CD1c-positive myeloid dendritic cell (primary cell): ENCODE results near the gene ADAM11.

ENCODE experiments used
- DNase-seq: peaks from one replicate; pipeline ENCODE4 v3.0.0-alpha.2; 2016; ENCODE audit errors: extremely low spot score

ADAM11 gene

GRCh38 chr17:44757918-44758413 lies 822 bp upstream of the ADAM11 start:
- no peak for DNase-seq

- DNase-seq = no peak
Measured at GRCh38 chr17:44759086-44759915, 513 bp downstream of the ADAM11 start.

- DNase-seq = no peak
Measured at GRCh38 chr17:44759916-44760243, 1.1 kb downstream of the ADAM11 start.

DNA sequence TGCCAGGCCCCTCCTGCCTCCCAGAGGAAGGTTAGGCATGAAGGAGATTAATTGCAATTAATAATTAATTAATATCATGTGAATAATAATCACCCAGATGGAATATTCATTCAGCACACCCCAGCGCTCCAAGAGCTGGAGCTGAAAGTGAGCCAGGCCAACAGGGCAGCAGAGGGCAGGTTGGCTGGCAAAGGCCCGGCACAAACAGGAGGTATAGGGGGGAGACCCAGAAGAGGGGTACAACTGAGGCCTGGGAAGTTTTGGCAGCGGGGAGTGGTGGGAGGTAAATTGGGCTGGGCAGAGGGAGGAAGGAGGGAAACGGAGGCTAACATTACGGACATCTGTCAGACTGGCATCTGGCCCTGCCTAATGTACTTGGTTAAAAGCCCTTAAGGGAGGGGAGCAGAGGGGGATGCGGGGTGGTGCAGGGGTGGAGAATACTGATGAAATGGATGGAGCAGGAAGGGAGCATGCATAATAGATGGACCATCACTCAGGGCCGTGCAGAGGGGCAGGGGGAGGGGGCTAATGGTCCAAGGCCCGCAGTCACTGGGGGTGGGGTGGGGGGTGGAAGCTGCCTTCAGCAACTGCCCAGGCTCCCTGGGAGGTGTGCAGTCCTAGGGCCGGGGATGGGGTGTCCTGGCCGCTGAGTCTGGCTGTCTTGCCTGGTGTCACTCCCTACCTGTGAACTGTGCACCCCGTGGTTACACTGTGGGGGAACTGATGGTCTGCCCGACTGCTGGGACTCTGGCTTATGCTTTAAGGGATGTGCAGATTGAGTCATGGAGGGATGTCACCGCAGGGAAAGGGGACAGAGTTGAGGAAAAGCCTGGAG lies 1.9 kb downstream of the ADAM11 start:
- DNase-seq = no peak

DNA sequence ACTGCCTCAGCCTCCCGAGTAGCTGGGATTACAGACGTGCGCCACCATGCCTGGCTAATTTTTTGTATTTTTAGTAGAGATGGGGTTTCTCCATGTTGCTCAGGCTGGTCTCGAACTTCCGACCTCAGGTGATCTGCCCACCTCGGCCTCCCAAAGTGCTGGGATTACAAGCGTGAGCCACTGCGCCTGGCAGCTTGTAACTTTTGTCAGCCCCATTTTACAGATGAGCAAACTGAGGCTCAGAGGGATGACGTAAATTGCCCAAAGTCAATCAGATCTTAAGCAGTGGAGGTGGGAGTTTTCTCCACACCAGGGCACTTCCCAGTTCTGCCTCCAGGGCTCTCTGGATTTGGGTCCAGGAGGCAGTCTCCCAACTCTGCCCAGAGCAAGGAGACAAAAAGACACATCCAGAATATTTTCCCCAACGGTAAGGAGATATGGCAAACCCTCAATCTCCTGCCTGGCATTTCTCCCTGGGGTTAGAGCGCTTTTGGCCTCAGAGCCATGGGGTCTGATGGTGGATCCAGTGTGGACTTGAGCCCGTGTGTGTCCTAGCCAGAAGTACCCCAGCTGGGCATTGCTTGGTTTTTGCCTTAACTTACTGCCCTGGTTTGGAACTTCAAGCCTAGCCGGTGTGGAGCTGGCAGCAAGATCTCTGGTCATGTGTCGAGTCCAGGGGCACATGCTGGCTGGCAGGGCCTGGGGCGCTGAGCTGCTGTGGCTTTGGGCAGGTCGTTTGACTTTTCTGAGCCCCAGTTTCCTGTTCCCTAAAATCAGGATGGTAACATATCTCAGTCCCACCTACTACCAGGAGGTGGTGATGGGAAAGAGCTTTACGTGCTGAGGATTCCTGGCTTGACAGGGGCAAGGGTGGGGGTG lies 3.4 kb downstream of the ADAM11 start:
- no peak for DNase-seq

- DNase-seq = no peak
Measured at GRCh38 chr17:44763170-44763569, 4.4 kb downstream of the ADAM11 start.

DNA sequence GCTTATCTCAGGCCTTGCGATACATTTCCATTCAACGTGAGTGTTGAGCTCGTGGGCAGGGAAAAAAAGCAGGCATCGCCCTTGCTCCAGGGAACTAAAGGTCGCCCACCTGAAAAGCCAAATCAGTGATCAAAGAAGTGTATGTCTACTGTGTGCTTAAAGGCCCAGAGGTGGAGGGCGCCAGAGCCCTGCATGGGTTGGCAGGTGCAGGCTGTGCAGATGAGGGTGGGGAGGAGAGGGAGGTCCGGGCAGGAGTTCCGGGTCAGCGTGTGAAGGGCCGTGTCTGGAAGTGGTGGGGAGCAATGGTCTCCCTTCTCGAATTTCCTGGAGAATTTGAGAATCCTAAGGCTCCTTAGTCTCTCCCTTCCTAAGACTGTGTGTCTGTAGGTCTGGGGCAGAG lies 7.2 kb downstream of the ADAM11 start:
- DNase-seq = no peak

GRCh38 chr17:44766409-44767038 lies 7.7 kb downstream of the ADAM11 start:
- DNase-seq = no peak

GRCh38 chr17:44767493-44767892 lies 8.7 kb downstream of the ADAM11 start:
- no peak for DNase-seq

DNA sequence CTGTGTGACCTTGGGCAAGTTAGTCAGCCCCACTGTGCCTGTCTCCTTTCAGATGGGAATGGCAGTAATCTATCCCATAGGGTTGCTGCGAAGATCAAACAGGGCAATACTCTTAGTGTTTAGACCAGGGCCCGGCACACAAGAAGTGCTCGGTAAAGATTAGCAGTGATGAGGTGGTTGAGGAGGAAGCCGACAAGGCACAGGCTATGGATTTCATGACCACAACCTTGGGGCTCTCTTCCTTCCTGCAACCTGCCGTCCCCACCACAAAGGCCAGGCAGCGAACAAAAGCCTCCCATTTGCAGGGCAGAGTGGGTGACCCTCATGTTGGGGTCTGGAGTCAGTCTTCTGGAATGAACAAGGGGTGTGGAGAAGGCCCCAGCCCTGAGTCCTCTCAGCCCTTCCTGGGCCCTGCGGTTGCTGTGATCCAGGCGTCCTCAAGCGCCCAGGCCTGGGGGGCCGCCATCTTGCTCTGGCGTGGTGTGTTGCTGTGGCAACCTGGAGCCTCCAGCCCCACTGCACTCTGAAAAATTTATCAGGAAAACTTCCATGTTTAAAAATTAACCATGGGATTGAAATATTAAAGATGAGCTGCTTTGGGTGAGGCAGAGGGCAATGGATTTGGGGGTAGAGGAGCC lies 9.8 kb downstream of the ADAM11 start:
- no peak for DNase-seq

DNA sequence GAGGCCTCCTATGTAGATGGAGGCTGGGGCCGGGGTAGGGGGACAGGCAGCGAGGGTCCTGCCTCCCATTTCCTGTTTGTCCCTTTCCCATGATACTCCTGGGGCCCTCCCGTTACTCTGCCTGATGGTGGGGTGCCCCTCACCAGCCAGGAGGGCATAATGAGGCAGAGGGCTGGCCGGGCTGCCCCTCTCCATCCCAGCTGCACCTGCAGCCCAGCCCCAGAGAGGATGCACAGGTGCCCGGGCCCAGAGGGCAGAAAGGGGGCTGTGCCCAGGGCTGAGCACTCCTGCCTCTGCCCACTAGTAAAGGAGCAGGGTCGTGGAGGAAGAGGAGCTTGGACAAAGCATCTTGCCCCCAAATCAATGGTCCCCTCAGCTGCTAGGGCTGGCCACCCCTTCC lies 10.4 kb downstream of the ADAM11 start:
- no peak for DNase-seq

DNA sequence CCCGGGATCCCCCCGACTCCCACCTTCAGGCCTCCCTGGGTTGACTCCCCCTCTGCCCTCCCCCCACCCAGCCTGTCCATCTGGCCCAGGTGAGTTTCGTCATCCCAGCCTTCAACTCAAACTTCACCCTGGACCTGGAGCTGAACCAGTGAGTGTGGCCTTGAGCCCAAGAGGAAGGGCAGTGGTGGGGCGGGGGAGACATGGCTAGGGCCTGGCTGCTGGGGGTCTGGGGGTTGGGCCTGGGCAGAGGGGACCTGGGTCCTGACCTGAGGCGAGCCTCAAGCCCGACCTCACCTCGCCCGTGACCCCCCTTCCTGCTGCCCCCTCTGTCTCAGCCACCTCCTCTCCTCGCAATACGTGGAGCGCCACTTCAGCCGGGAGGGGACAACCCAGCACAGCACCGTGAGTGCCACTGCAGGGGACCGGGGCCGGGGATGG lies 10.9 kb downstream of the ADAM11 start:
- DNase-seq = no peak

DNA sequence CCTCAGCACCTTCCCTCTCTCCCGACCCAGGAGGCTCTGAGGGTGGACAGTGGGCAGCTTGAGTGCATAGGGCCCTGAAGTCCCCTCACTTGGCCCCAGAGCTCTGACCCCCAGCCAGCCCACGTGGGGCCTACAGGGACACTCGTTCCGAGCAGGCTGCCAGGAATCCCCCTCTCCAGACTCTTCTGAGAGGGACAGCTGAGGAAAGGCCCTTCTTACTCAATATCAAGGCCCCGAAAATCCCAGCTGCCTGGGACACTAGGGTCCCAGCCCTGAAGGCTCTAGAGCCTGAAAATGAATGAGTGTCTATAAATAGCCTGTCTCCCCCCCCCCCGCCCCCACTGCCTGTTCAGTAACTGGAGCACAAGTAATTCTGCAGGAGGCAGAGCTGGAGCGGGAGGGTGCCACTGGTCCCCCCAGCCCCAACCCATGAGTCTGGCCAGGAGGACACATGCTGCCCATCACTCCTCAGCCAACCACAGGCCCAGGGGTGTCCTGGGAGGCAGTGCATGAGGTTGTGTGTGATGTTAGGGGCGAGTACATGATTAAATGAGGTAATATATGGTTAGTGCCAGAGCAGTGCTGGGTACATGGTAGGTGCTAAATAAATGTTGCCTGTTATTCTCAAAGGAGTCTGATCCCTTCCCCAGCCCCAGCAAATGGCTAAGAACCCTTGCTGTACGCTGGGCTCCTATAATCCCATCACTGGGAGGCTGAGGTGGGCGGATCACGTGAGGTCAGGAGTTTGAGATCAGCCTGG lies 11.6 kb downstream of the ADAM11 start:
- no peak for DNase-seq

- DNase-seq = no peak
Measured at GRCh38 chr17:44772308-44773045, 13.7 kb downstream of the ADAM11 start.

GRCh38 chr17:44773140-44773539 lies 14.4 kb downstream of the ADAM11 start:
- DNase-seq = no peak

DNA sequence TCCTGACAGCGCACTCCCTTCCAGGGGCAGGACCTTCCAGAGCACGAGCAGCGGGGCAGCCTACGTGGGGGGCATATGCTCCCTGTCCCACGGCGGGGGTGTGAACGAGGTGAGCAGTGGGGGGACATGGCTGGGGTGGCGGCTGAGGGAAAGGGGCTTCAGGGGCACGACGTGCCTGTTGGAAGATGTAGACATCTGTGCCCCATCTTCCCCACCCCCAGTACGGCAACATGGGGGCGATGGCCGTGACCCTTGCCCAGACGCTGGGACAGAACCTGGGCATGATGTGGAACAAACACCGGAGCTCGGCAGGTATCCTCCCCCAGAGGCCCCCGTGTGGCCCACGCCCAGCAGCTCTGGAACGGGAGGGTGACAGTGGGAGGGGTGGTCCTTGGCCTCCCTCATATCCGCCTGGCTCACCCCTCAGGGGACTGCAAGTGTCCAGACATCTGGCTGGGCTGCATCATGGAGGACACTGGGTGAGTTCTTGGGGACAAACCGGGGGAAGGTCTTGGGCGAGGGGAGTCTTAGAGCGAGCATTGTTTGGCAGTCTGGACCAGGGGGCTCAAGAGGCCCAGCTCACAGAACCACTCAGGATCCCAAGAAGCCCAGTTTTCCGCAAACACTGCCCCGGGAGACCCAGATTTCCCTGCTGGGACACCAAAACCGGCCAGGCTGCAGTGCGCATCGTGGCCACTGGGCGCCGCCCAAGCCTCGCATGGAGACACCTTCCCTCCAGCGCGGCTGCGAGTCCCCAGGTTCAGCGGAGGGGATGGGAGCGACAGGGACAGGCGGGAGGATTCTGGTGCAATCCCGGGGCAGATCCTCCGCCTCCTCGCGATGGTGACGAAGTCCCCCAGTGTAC lies 15.7 kb downstream of the ADAM11 start:
- peak; percentile 88 for DNase-seq

DNA sequence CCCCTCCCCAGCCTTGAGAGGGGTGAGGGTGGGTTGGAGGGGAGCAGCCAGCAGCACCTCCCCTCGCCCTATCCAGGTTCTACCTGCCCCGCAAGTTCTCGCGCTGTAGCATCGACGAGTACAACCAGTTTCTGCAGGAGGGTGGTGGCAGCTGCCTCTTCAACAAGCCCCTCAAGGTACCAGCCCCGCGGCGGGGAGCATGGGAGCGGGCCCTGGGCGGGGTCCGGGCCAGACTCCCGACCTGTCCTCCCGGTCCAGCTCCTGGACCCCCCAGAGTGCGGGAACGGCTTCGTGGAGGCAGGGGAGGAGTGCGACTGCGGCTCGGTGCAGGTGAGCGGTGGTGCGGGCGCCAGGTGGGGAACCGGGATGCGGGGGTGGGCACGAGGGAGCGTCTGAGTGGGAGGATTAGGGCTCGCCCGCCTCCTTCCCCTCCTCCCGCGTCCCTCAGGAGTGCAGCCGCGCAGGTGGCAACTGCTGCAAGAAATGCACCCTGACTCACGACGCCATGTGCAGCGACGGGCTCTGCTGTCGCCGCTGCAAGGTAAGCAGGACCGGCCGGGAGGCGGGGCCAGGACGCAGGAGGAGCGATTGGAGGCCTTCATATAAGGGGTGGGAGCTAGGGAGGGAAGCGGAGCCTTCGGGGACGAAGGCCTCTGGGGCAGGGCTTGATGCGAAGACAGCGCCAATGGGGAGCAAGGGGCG lies 16.5 kb downstream of the ADAM11 start:
- DNase-seq = peak; percentile 97
